Activated CD4-positive, alpha-beta T cell treated with anti-CD3 and anti-CD28 coated beads for 1 hour (primary cell): ENCODE measurements around the gene VGF.
"Not testable (repeated sequence)": the region's sequence is repeated elsewhere in the genome, so short reads cannot be mapped to it uniquely, and the experiment has no call there.

ENCODE experiments used
- DNase-seq: peaks from one replicate; pipeline ENCODE4 v3.0.0-alpha.2; 2020

VGF gene

GRCh38 chr7:101113836-101114235, 51.5 kb downstream of the VGF start:
- DNase-seq, result no peak

- not testable (repeated sequence) for DNase-seq
These were observed 52.2 kb downstream of the VGF start for GRCh38 chr7:101113140-101113539.
